NCI-H345 treated with DMSO at 0.1 percent for 48 hours (cell line): ENCODE data around the gene MINDY4.
"Not testable (repeated sequence)": the region's sequence is repeated elsewhere in the genome, so short reads cannot be mapped to it uniquely, and the experiment has no call there.

Experiments used
- DNase-seq: peaks from one replicate; lab custom pipeline; 2025; ENCODE audit not compliant: unreplicated experiment; lab: John Stamatoyannopoulos, UW

Gene MINDY4

GRCh38 chr7:30800785-30801252 lies 29.6 kb downstream of the MINDY4 start:
- DNase-seq, result peak; percentile 66

- no peak for DNase-seq
These were observed 31.6 kb downstream of the MINDY4 start for GRCh38 chr7:30802812-30803211.

DNA sequence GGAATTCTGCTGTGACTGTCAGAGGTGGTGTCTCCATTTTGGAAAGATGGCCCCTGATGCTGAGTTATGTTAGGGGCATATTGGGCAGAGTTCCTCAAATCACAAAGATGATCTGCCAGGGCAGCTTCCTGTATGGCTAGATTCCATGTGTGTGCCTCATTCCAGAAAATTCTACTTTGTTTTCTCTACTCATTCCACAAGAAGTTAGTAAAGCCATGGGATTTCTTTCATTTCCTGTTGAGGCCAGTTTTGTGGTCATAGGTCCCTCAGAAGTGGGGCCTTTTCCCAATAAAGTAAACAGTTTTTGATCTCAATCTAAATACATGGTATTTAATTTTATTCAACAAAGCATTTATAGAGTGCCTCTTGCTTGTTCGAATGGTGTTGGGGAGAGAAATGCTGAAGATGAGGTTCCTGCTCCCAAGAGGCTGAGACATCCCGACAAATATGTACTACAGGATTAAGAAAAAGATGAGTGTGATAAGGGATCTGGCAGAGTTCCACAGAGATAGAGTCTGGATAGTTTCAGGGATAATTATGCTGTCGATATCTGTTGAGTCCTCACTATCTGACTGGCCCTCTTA lies 33.0 kb downstream of the MINDY4 start:
- no peak for DNase-seq

GRCh38 chr7:30805081-30805691 lies 34.0 kb downstream of the MINDY4 start:
- DNase-seq, result no peak

- DNase-seq, result no peak
These were observed 34.7 kb downstream of the MINDY4 start for GRCh38 chr7:30805931-30806330.

DNA sequence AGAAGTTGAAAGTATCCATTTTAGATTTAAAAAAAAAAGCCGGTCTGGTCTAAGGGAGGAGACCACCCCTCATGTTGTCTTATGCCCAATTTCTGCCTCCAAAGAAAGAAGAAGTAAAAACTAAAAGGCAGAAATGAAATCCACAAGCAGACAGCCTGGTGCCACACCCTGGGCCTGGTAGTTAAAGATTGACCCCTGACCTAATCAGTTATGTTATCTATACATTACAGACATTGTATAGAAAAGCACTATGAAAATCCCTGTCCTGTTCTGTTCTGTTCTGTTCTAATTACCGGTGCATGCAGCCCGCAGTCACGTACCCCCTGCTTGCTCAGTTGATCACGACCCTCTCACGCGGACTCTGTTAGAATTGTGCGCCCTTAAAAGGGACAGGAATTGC lies 36.3 kb downstream of the MINDY4 start:
- not testable (repeated sequence) for DNase-seq

DNA sequence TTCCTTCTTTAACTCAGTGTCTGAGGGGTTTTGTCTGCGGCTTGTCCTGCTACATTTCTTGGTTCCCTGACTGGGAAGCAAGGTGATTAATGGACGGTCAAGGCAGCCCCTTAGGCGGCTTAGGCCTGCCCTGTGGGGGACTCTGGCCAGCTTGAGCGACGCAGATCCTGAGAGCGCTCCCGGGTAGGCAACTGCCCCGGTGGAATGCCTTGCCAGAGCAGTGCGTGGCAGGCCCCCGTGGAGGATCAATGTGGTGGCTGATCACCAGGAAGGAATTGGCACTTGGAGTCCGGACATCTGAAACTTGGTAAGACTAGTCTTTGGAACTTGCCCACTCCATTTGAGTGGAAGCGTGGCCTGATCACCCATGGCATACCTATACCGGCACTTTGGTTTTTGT lies 36.7 kb downstream of the MINDY4 start:
- not testable (repeated sequence) for DNase-seq

- no peak for DNase-seq
These were observed 39.8 kb downstream of the MINDY4 start for GRCh38 chr7:30810986-30811385.

DNA sequence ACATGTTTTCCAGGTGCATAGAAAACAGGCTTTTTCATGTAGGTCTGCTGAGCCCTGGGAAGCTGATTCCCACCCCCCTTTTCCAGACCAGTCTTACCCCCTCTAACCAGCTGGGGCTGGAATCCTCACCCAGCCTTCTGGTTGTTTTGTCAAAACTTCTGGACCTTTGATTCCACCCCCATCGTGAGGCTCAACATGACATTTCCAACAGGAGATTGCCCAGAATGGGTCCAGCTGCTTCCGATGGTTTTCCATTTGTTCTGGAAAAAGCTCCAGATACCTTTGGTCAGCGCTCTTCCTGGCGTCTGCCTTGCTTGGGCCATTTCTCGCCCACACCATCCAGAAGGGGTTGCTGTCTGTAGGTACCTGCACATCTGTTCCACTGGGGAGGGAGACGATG lies 41.5 kb downstream of the MINDY4 start:
- no peak for DNase-seq

DNA sequence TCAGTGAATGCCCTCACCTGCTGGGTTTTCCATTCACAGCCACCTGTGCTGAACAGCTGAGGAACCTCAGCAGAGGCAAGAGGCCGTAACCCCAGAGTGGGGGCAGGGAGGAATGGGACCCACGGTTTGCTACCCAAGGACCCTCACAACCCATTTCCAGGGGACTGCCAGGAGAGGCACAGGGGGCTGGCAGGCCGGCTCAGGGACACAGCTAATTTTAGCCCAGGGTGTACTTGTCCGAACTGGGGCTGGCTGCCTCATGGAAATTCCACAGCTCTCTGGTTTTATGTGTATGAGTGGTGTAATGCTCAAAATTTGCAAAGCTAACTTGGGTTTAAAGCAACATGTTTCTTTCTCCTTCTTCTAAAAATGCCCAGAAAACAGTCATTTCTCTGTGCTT lies 42.2 kb downstream of the MINDY4 start:
- no peak for DNase-seq

DNA sequence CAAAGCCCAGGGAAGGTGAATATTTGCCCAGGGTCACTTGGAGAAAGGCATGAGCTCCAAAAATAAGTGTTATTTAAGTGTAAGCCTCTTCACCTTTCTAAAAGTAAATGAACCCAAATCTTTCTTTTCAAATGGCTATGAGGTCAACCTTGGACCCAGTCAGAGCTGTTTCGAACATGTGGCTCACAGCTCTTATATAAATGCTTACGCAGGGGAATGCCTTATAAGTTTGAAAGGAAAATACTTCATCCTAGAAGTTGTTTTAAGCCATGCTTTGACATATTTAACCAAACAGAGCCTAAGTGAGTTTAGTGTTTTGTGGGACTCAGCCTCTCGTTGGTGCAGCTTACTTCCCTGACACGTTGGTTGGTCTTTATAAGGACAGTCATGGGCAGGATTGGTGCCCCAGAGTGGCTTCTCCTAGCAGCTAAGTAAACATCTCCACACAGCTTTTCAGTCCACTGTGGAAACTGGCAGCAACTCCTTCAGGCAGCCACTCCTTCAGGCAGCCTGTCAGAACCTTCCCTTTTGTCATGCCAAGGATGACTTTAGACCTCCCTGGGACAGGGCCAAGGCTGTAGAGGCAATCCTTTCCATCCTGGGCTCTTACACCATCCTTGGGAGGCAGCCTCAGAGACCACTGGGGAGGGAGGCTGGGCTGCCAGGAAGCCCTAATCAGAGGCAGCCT lies 43.6 kb downstream of the MINDY4 start:
- no peak for DNase-seq

- DNase-seq, result no peak
These were observed 44.2 kb downstream of the MINDY4 start for GRCh38 chr7:30815388-30815854.

- no peak for DNase-seq
These were observed 44.9 kb downstream of the MINDY4 start for GRCh38 chr7:30815951-30816644.

- no peak for DNase-seq
These were observed 45.6 kb downstream of the MINDY4 start for GRCh38 chr7:30816645-30817370.

DNA sequence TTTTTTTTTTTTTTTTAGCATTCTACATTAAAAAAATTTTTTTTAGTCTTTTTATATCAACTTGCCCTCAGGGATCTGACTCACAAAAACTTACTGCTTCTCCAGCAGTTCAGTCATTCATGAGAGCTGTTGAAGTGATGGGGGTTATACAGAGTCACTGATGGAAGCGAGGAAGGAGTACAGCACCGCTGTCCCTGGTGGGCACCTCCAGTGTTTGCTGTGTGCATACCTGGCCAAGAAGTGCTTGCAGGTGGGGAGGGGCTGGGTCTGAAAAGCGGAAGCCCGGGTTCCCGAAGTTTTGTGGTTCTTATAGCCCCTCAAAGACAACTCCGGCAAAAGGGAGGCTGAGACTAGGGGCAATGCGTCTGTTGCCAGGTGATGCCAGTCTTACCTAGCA lies 46.2 kb downstream of the MINDY4 start:
- DNase-seq, result no peak

DNA sequence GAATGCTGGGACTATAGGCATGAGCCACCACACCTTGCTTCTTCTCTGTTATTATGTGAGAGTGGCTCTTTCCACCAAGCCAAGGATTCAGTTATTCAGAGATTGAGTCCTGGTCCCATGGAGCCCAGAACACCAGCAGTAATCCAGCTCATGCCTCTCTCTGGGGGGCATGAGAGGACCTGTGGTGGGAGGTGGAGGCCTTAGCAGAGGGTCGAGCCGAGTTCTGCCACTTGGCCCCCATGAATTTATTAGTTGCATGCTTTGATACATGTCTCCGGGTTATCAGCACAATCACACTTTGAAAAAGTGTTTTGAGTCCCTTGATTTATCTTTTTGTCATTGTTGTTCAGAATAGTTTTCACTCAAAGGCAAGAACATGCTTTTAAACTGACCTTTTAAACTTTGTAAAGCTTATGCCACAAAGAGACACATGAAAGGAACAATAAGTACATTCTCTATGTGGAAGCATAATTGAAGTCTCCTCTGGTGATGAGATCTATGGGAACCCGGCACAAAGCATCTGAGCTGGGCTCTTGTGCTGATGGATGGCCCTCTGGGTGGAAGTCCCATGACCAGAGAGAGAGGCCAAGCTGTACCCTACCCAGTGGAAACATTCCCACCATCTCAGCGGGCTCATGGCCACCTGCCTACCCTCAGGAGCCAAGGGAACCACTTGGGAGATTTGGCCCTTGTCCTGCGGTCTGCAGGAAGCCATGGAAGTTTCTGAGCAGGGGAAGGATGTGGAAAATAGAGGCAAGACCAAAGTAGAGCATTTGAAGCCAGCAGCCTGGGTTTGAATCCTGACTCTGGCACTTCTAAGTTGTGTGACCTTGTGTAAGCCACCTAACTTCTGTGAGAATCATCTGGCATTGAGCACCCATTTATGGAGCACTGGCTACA lies 53.9 kb downstream of the MINDY4 start:
- DNase-seq, result no peak

GRCh38 chr7:30826181-30826580 lies 55.0 kb downstream of the MINDY4 start:
- no peak for DNase-seq

DNA sequence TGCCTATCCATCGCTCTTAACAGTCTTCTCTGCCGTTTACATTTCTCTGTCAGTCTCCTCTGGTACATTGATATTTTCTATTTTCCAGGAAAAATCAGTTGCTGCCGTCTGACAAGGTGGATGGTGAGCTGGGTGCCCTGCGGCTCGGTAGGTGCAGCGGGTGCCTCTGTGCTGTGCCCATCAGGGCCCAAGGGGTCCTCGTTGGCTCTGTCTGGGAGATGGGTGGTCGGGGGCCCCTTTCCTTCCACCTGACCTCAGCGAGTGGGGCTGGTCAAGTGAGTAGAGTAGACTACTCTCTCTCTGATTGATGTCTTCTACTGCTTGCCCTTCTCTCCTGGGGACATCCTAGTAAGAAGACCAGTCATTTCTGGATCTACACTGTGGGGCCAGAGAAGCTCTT lies 57.4 kb downstream of the MINDY4 start:
- DNase-seq, result no peak

DNA sequence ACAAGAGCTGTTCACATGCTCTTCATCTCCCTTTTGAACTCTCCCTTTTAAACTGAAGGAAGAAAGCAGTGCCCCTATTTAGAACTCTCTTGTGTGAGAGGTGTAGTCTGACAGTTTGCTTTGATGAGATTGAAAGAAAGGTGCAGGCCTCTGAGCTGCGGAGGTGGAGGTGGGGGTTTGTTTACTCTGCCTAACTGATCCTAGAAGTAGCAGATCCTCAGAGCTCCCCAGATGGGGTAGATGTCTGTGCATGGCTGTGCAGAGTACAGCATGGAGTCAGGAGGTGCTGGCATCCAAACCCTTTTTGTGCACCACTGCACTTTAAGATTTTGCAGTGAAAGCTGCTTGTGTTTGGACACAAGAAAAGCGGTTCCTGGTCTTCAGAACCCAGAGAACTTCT lies 58.3 kb downstream of the MINDY4 start:
- DNase-seq, result no peak

DNA sequence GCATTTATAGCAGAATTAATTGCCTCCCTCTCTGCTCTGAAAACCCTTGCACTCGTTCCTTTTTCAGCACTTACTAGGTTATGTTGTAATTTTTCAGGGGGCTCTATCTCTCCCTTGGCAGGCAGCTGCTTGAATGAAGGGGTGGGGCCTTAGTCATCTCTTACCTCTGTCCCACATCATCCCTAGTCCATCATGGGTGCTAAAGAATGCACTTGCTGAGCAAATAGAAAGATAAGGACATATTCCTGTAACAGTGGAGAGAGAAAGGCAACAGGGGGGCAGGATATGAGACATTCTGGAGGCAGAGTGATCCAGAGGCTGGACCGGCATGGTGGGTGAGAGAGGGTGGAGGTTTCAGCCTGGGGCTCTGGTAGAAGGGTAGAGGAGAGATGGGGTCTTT lies 60.0 kb downstream of the MINDY4 start:
- DNase-seq, result no peak
